Peyer's patch (tissue), 4 donors: ENCODE results near the gene TSEN54.

Experiments used
- CTCF ChIP-seq, 6 experiments: fragments of 450-650 bp in 4 of 6; fragments of 200-600 bp in 2 of 6; sonication (generic) in 1 of 6; IDR thresholded peaks; one replicate each; pipeline ENCODE4 v1.5.1; 2017 to 2019; ENCODE audit warnings: antibody characterized with exemption in 6 of 6, mild to moderate bottlenecking in 3 of 6, moderate library complexity in 1 of 6
- POLR2A ChIP-seq, 2 donors: fragments of 450-650 bp; IDR thresholded peaks; one replicate each; pipeline ENCODE4 v1.5.1; 2017; ENCODE audit warnings: antibody characterized with exemption in 2 of 2, mild to moderate bottlenecking in 2 of 2, moderate library complexity in 2 of 2

GRCh38 chr17:75573540-75573957 lies 57.2 kb downstream of the TSEN54 start:
- TF ChIP-seq POLR2A (IDR thresholded peaks at IDR 0.05) (no peak), CTCF (IDR thresholded peaks at IDR 0.05) (no peak)
